Psoas muscle (tissue), 8 donors: Measurements from ENCODE around the gene ITGA7. TPM values are rescaled to one million over a fixed set of nuclear protein-coding genes. Genes with fewer than 3 reads are reported as not detected.

Source experiments
- ATAC-seq, 4 donors: fragments of 200-7000 bp; cut with Tn5 transposase; one replicate each; pipeline ENCODE4 v1.9.1; 2020; ENCODE audit warnings: moderate library complexity in 3 of 4, mild to moderate bottlenecking in 2 of 4
- DNase-seq, 2 donors: peaks; one replicate each; pipeline ENCODE4 v3.0.0-alpha.2; 2020
- H3K27ac ChIP-seq: fragments of 200-600 bp; one replicate; pipeline ENCODE4 v1.8.0; 2022
- H3K27me3 ChIP-seq, 3 donors: fragments of 200-600 bp in 1 of 3; one replicate each; pipeline versions ENCODE4 v1.6.1 to v1.8.0; 2013 to 2022; ENCODE audit warnings: low read length in 2 of 3, mild to moderate bottlenecking in 2 of 3, moderate library complexity in 1 of 3; ENCODE audit not compliant: insufficient read depth in 3 of 3
- H3K36me3 ChIP-seq, 2 donors: fragments of 200-600 bp in 1 of 2; one replicate each; pipeline versions ENCODE4 v1.6.1 to v1.8.0; 2013 to 2022; ENCODE audit warnings: low read depth in 1 of 2, mild to moderate bottlenecking in 1 of 2, moderate library complexity in 1 of 2; ENCODE audit not compliant: insufficient read depth in 1 of 2
- H3K4me1 ChIP-seq: fragments of 200-600 bp; one replicate; pipeline ENCODE4 v1.8.0; 2022
- H3K4me3 ChIP-seq: fragments of 200-600 bp; one replicate; pipeline ENCODE4 v1.8.0; 2022; ENCODE audit warnings: mild to moderate bottlenecking
- H3K9me3 ChIP-seq: fragments of 200-600 bp; one replicate; pipeline ENCODE4 v1.8.0; 2022
- WGBS, 3 donors: extraction: QIAGEN DNeasy Blood & Tissue Kit; methylation state at CpG; one replicate each; pipeline versions ENCODE4 v1.1.6 to v1.1.7; 2013; 5-methylcytosine and 5-hydroxymethylcytosine counted together
- intact Hi-C, 2 donors: fragments of 100-400 bp; cut with DNase I; formaldehyde crosslinking; loops; one replicate each; pipeline versions ENCODE4 v1.11.0 to v1.14.2; 2022
- long read RNA-seq, 2 donors: library from polyadenylated mRNA; unstranded; transcript quantifications; one replicate each; pipeline ENCODE4 v2.0.0, GENCODE V29; 2021
- polyA plus RNA-seq, 3 donors: library from polyadenylated mRNA; stranded (reverse); fragments of 200-250 nt; gene quantifications; one replicate each; pipeline ENCODE4 v1.2.3, GENCODE V29; 2013
- total RNA-seq, 4 donors: library from RNA; stranded (reverse); fragmentation: NEBNext Ultra II Directional in 2 of 4; extraction: Animal tissue kit (Norgen Biotek cat#: 25700) in 2 of 4; gene quantifications; one replicate each; pipeline versions ENCODE4 v1.2.1 to v1.2.4, GENCODE V29; 2021 to 2023
- TF ChIP-seq, protein P1 (sequence below): fragments of 200-600 bp; IDR thresholded peaks from one replicate; pipeline ENCODE4 v1.8.0; 2022; ENCODE audit warnings: antibody characterized with exemption
- donor health status: healthy with polysubstance abuse.
- donor health status: DM: no; HTN: no; CAD: no; lungs with moderate emphysema.
- donor health status: Bipolar disorder and iron deficiency.
- donor health status: healthy.
- donor health status: DM: yes; HTN: yes; CAD: no.
- donor health status: DM: no; HTN: no; CAD: no.
- donor health status: DM: no; HTN: no; CAD: no.
- donor health status: DM: yes; HTN: yes; CAD: no.

ITGA7 gene
- total RNA-seq (100 to 1,000 TPM; 297 to 433 (median 350) TPM), polyA plus RNA-seq (100 to 1,000 TPM in 2 of 3 donors, 10 to 100 TPM in 1; 51.8 to 254 (median 152) TPM)
- long read RNA-seq, donor 1, full-length matches to known transcripts, result 19 of 266 reads
- long read RNA-seq, donor 1, partial matches to known transcripts, result 193 of 266 reads
- long read RNA-seq, donor 1, other reads (novel, unspliced or antisense), result 54 of 266 reads
- long read RNA-seq, donor 2, full-length matches to known transcripts, result 28 of 525 reads
- long read RNA-seq, donor 2, partial matches to known transcripts, result 404 of 525 reads
- long read RNA-seq, donor 2, other reads (novel, unspliced or antisense), result 93 of 525 reads

DNA sequence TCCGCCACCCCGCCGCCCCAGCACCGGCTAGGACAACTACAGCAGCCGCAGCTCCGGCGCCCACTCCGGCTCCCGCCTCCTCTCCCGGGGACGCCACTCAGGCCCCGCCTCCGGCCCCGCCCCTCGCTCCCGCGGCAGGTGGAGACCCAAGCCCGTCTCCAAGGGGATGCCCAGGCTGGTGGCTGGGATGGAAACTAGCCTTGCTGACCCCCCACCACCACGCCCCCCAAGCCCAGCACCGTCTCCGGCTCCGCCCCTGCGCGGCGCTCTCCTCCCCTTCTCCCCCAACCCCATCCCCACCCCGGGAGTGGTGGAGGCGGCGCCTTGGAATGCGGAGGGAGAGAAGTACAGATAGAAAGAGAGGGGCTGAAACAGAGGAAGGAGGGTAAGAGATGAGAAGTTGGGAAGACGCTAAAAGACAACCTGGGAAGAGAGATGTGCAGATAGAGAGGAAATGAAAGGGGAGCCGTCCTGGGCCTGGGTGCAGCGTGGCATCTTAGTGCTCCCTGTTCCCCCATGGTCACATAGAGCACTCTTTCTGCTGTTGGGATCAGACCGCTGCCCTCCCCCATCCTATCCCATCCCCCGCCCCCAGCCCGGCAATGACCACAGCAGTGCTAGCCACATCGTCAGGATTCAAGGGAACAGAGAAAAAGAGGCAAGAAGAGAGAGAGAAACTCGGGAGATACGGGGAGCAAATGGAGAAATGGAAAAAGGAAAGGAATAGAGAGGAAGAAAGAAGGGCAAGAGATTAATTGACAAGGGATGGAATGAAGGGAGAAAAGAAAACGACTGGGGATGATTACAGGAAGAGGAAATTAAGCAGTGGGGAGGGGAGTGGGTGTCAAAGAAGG, at the start of gene ITGA7:
Gene ITGA7, minus strand, starts transcription at position 64 of the 854 bp plus-strand sequence. CDS start 222 bp downstream, outside the sequence.
- WGBS, 3 donors, result 1 to 2% (median 1%) methylated on average over 20 to 39 of the region's 39 CpGs
- Histone ChIP-seq H3K4me3 (peak within 1 kb of the TSS; percentile 85), H3K4me1 (peaks cover 43% of the 10 kb centered on the region), H3K27me3 (no peaks in the 10 kb centered on the region), H3K9me3 (no peaks in the 10 kb centered on the region), H3K36me3 (no peaks in the 10 kb centered on the region), H3K27ac (peak within 1 kb of the TSS; percentile 92)
- ATAC-seq, result peak; percentile 27 to 44 (median 40)
- DNase-seq, result peak; percentile 78 to 93
- intact Hi-C loops, result no loop called here
- TF ChIP-seq, protein P1, sequence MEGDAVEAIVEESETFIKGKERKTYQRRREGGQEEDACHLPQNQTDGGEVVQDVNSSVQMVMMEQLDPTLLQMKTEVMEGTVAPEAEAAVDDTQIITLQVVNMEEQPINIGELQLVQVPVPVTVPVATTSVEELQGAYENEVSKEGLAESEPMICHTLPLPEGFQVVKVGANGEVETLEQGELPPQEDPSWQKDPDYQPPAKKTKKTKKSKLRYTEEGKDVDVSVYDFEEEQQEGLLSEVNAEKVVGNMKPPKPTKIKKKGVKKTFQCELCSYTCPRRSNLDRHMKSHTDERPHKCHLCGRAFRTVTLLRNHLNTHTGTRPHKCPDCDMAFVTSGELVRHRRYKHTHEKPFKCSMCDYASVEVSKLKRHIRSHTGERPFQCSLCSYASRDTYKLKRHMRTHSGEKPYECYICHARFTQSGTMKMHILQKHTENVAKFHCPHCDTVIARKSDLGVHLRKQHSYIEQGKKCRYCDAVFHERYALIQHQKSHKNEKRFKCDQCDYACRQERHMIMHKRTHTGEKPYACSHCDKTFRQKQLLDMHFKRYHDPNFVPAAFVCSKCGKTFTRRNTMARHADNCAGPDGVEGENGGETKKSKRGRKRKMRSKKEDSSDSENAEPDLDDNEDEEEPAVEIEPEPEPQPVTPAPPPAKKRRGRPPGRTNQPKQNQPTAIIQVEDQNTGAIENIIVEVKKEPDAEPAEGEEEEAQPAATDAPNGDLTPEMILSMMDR, result no peak

GRCh38 chr12:55755246-55755645, 47.5 kb upstream of the ITGA7 start:
- 51 to 65% (median 64%) methylated on average over 2 of the region's 2 CpGs for WGBS, 3 donors
- intact Hi-C loops, result no loop called here
- H3K4me1 ChIP-seq, result no peaks in the 10 kb centered on the region
- H3K4me3 ChIP-seq, result no peak overlapping the region
- ATAC-seq, result no peak
- no peaks in the 10 kb centered on the region for H3K27me3 ChIP-seq
- no peak for DNase-seq
- H3K27ac ChIP-seq, result no peak overlapping the region
- no peaks in the 10 kb centered on the region for H3K9me3 ChIP-seq
- TF ChIP-seq, protein P1, result no peak
- peaks cover 20 to 94% of the 10 kb centered on the region in 2 donors for H3K36me3 ChIP-seq

GRCh38 chr12:55748230-55748993, 40.7 kb upstream of the ITGA7 start:
- TF ChIP-seq, protein P1, result no peak
- ATAC-seq (no peak), DNase-seq (no peak)
- H3K4me3 ChIP-seq, result no peak overlapping the region
- H3K27me3 ChIP-seq, result peaks cover 0 to 8% (median 3%) of the 10 kb centered on the region in 3 donors
- H3K27ac ChIP-seq, result no peak overlapping the region
- no peaks in the 10 kb centered on the region for H3K9me3 ChIP-seq
- H3K36me3 ChIP-seq, result peaks cover 7 to 27% of the 10 kb centered on the region in 2 donors
- WGBS, 3 donors, result 77 to 82% (median 82%) methylated on average over 18 of the region's 18 CpGs
- intact Hi-C loops, result no loop called here
- peaks cover 19% of the 10 kb centered on the region for H3K4me1 ChIP-seq

- no peak overlapping the region for H3K27ac ChIP-seq
- peaks cover 19% of the 10 kb centered on the region for H3K4me1 ChIP-seq
- H3K36me3 ChIP-seq, result peaks cover 4 to 11% of the 10 kb centered on the region in 2 donors
- TF ChIP-seq, protein P1, result no peak
- no peaks in the 10 kb centered on the region for H3K9me3 ChIP-seq
- intact Hi-C loops, result no loop called here
- ATAC-seq, result no peak
- peaks cover 0 to 8% (median 3%) of the 10 kb centered on the region in 3 donors for H3K27me3 ChIP-seq
- no peak overlapping the region for H3K4me3 ChIP-seq
- DNase-seq, result no peak
These were observed 39.2 kb upstream of the ITGA7 start for GRCh38 chr12:55746913-55747231.
